Fibroblast of villous mesenchyme (primary cell): Measurements from ENCODE around the gene ROBO2. TPM values are rescaled to one million over a fixed set of nuclear protein-coding genes. Genes with fewer than 3 reads are reported as not detected.

Experiments used
- DNase-seq: peaks from one replicate; pipeline ENCODE4 v3.0.0-alpha.2; 2010; ENCODE audit warnings: low read depth
- H3K4me3 ChIP-seq: 2 replicates; pipeline ENCODE4 v1.5.1; 2011; ENCODE audit warnings: low read depth, mild to moderate bottlenecking, low read length
- total RNA-seq: library from RNA; depleted of rRNA; stranded (reverse); fragments of >200 nt; gene quantifications from 2 replicates; pipeline ENCODE4 v1.2.3, GENCODE V29; 2012
- TF ChIP-seq, protein P1 (sequence below): IDR thresholded peaks from 2 replicates; pipeline ENCODE4 v1.5.1; 2012; ENCODE audit warnings: low read depth, mild to moderate bottlenecking, low read length; ENCODE audit not compliant: insufficient read depth

The ROBO2 gene
- total RNA-seq, 1 donor, result 3.0 TPM

DNA sequence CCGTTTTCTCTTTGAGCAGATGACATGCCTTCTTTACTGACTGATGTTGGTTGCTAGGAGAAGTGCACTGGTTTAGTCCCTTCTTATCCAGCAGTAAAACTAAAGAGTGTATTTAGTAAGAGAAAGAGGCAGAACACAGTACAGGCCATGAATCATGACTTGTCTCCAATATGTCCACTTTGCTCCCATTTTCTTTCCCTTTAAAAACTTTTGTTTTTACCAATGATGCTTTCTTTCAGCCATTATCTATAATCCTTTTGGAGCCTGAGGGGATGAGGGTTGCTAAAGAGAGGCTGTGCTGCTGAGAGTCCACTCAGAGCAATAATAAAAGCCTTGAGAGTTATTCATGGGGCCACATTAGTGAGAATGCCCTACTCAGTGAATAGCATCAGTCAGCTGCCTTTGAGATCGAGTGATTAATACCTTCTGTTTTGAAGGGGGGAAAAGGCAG, 12.2 kb downstream of the ROBO2 start:
- no peak for DNase-seq
- TF ChIP-seq, protein P1, sequence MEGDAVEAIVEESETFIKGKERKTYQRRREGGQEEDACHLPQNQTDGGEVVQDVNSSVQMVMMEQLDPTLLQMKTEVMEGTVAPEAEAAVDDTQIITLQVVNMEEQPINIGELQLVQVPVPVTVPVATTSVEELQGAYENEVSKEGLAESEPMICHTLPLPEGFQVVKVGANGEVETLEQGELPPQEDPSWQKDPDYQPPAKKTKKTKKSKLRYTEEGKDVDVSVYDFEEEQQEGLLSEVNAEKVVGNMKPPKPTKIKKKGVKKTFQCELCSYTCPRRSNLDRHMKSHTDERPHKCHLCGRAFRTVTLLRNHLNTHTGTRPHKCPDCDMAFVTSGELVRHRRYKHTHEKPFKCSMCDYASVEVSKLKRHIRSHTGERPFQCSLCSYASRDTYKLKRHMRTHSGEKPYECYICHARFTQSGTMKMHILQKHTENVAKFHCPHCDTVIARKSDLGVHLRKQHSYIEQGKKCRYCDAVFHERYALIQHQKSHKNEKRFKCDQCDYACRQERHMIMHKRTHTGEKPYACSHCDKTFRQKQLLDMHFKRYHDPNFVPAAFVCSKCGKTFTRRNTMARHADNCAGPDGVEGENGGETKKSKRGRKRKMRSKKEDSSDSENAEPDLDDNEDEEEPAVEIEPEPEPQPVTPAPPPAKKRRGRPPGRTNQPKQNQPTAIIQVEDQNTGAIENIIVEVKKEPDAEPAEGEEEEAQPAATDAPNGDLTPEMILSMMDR, result no peak

DNA sequence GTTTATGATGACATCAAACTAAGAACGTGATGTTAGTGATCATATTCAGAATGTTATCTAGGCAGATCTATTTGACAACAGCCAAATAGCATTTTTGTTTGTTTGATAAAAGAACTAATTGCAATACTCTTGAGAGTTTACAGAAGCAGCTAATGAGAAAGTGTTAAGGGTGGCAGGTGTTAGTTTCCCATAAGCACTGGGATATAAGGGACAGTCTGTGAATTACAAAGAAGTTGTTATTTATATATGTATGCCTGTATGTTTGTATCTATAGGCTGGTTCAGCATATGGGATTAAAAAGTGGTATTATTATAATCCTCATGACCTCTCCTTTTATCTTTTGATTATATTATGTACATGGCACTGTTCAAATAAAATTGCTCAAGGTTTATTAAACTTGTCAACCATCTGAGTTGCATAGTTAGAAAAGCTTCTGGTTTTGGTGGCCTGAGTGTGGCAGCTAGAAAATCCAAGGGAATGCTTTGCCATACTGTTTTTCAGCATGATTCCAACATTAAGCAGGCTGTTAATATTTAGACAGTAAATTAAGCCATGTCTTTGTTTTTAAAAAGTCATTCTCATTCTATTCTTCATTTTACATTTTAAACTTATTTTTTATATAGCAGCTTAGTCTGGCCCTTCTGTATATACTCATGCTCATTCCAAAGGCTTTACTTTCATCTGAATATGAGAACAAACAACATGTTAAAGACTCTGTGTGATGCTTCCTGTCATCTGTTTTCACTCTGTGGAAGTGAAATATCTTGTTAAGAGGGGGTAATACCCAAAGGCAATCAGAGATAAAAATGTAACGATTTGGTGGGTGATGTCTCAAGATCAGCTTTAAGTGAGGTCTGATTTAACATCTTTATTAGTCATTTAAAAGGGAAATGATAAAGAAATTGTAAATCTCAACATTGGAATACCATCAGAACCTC, 13.1 kb downstream of the ROBO2 start:
- no peak for DNase-seq
- TF ChIP-seq, protein P1, result no peak
- H3K4me3 ChIP-seq, result no peak overlapping the region

More for the DNA sequence above, 12.2 kb downstream of the ROBO2 start:
- H3K4me3 ChIP-seq, result no peak overlapping the region

DNA sequence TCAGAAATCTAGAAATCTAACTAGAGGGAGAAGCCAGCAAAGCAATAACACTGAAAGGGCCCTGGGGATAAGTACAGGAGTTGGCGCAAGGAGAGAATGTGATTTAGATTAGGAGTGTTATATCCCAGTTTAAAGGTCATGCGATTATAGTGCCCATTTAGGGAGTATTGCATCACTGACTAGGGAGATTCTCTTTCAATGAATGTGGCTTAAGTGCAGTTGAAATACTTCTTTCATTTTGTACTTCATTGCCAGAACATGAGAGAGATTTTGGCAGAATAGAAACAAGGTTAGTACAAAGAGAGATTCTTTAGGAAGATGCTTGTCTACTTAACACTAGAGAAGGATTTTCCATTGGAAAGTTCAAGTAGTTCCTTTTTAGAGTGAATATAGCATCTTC, 13.9 kb downstream of the ROBO2 start:
- DNase-seq, result no peak
- H3K4me3 ChIP-seq, result no peak overlapping the region
- TF ChIP-seq, protein P1, result no peak

DNA sequence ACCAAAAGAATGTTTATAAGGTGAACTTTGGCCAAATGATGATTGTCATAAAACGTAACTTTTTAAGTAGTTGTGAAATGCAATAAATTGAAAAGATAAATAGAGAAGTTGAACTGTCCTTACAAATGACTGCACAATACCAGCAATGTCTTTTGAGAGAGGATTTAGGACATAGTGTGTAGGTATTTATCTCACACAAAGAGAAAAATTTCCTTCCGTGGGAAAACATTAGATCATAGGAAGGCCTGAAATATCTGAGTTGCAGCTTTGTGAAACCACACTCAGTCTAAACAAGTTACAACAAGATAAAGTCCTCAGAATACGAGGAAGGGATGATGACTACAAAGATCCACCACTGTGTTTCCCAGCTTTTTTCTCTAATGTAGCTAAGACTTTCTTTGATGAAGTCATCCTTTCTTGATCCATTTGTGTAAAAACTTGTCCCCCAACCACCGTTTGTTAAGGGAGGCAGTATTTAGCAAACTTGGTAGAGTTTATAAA, 16.0 kb downstream of the ROBO2 start:
- no peak for DNase-seq
- TF ChIP-seq, protein P1, result no peak

DNA sequence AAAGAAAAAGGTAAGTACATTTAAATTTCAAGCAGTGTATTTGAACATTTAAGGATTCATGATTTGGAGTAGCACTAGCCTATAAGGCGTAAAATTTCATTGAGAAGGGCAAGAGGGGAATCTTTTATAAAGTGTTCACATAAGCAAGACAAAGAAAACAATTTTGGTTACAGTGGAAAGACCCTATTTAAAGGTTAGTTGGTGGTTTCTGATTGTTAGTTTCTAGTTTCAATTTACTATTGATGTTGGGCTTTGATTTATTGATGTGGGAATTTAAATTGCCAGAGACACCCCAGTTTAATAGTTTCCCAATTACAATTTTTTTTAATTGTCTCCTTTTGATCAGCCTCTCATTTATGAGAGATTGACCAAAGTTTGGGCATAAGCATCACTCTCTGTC, 19.5 kb downstream of the ROBO2 start:
- TF ChIP-seq, protein P1, result no peak
- DNase-seq, result no peak
- H3K4me3 ChIP-seq, result no peak overlapping the region

More for the DNA sequence above, 16.0 kb downstream of the ROBO2 start:
- no peak overlapping the region for H3K4me3 ChIP-seq

DNA sequence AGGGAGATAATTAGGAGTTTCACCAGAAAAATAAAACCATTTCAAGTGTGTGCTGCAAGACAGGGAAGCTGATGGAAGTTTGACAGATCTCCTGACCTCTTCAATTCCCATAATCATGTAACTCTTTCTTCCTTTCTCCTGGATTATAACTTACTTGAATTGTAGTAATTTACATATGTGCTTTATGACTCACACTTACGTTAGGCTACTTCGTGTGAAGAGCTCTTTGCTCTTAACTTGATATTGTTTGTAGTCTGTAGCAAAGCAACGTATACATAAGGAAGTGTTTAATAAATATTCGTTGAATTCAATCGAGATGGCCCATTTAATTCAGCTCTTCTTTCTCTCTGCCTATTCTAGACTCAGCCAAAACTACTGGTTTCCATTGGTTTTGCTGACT, 23.5 kb downstream of the ROBO2 start:
- TF ChIP-seq, protein P1, result no peak
- H3K4me3 ChIP-seq, result no peak overlapping the region
- DNase-seq, result no peak
